ENCODE results near the gene ZNF407. TPM values are rescaled to one million over a fixed set of nuclear protein-coding genes. Genes with fewer than 3 reads are reported as not detected.

The ZNF407 gene
- total and polyA plus RNA-seq, 10 donors: 2.0 to 41.0 (median 26.3) TPM

DNA sequence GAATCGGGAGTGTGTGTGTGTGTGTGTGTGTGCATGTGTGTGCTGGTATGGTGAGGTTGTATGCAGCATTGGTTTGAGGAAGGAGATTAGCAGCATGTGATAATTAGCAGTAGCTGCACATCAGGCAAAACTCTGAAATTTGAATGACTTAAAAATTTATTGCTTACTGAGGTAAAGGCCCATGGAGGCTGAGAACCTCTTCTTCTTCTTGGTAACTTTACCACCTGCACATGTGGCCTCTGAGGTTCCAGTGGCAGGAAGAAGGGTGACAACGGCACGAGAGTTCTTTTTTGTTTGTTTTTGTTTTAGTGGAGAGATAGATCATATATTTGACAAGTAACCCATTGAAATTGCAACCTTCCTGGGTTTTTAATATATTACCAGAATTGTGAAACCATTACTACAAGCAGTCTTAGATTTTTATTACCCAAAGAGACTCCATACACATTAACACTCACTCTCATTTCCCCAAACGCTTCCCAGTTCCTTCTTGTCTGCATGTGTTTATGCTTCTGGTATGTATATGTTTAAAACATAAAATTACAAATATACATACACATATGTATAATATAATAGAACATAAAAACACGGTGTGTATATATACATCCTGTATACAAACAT lies 319.2 kb downstream of the ZNF407 start:
- DNase-seq: no peak
- no peaks in the 10 kb centered on the region for H3K9me3 ChIP-seq
- TF ChIP-seq POLR2AphosphoS5 (IDR thresholded peaks at IDR 0.05): no peak
- TF ChIP-seq POLR2A (IDR thresholded peaks at IDR 0.05): no peak
- peaks cover 0 to 6% (median 0%) of the 10 kb centered on the region in 6 donors for H3K4me1 ChIP-seq
- H3K27me3 ChIP-seq (replicated peaks in 1 of 7): no peaks in the 10 kb centered on the region
- H3K36me3 ChIP-seq: peaks cover 0 to 29% (median 9%) of the 10 kb centered on the region in 6 donors
- no peak overlapping the region for H3K27ac ChIP-seq
- intact Hi-C loops (cut with DNase I; ENCODE audit: low total_unique reads): no loop called here
- H3K4me3 ChIP-seq: no peak overlapping the region
- WGBS, 5 donors: 52 to 57% (median 54%) methylated on average over 5 of the region's 5 CpGs

DNA sequence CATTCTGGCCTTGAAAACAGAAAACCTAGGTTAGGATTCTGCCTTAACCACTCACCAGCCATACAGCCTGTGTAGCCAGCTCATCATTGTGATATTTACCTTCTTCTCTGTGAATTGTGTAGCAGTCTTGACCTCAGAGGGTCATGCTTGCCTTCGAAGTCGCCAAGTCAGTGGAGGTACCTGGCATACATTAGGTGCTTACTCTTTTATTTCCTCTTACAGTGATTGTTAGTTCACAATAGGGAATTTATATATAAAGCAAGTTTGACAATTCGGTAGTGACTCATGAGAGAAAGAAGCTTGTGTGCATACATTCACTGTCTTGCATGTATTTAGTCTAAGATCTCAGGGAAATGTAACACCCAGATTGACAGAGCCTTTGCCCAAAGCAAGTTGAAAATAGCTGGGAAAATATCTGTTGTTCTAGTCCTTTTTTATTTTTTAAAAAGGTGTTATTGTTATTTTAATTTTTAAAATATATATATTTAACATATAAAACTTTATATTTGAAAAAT lies 320.7 kb downstream of the ZNF407 start:
- H3K9me3 ChIP-seq: no peaks in the 10 kb centered on the region
- H3K4me1 ChIP-seq: peaks cover 0 to 6% (median 0%) of the 10 kb centered on the region in 6 donors
- H3K36me3 ChIP-seq: peaks cover 0 to 33% (median 11%) of the 10 kb centered on the region in 6 donors
- no peak overlapping the region for H3K27ac ChIP-seq
- intact Hi-C loops (cut with DNase I; ENCODE audit: low total_unique reads): no loop called here
- H3K4me3 ChIP-seq: no peak overlapping the region
- 92 to 98% (median 95%) methylated on average over 3 of the region's 3 CpGs for WGBS, 5 donors
- no peak for DNase-seq
- TF ChIP-seq, protein P1, sequence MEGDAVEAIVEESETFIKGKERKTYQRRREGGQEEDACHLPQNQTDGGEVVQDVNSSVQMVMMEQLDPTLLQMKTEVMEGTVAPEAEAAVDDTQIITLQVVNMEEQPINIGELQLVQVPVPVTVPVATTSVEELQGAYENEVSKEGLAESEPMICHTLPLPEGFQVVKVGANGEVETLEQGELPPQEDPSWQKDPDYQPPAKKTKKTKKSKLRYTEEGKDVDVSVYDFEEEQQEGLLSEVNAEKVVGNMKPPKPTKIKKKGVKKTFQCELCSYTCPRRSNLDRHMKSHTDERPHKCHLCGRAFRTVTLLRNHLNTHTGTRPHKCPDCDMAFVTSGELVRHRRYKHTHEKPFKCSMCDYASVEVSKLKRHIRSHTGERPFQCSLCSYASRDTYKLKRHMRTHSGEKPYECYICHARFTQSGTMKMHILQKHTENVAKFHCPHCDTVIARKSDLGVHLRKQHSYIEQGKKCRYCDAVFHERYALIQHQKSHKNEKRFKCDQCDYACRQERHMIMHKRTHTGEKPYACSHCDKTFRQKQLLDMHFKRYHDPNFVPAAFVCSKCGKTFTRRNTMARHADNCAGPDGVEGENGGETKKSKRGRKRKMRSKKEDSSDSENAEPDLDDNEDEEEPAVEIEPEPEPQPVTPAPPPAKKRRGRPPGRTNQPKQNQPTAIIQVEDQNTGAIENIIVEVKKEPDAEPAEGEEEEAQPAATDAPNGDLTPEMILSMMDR (IDR thresholded peaks at IDR 0.05 in 8 of 11, conservative IDR thresholded peaks at IDR 0.05 in 3 of 11): no peak
- TF ChIP-seq POLR2A (IDR thresholded peaks at IDR 0.05): no peak
- no peak for TF ChIP-seq POLR2AphosphoS5 (IDR thresholded peaks at IDR 0.05)
- H3K27me3 ChIP-seq (replicated peaks in 1 of 7): no peaks in the 10 kb centered on the region

DNA sequence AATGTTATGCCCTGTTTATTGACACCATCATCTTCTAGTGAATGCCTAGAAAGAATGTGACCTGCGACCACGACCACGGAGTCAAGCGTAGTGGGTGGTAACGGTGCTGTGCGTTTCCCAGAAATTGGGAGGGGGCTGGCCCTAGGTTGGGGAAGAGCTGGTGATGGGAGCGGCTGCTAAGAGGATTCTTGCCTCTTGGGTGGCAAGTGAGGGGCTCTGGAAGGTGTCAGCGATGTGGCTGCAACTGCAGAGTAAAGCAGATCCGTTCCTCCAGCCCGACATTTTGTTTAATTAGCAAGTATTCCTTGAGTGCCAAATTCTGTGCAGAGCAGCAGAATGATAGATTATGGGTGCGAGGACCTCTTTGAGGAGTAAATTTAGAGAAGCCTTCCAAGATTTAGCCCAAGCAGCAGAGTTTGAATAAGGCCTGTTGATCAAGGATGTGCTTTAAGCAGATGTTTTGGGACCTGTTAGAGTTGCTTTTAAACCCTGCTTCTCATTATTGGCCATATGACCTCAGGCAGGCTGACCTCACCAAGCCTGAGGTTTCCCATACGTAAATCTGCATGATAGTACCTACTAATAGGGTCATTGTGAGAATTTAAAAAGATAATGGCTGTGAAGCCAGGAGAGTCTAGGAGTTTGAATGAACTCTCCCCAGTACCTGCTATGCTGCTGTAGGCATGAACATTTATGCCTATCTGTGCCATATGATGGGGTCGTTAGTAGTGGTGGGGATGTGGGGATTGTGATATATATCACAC lies 323.6 kb downstream of the ZNF407 start:
- no peak for TF ChIP-seq POLR2AphosphoS5 (IDR thresholded peaks at IDR 0.05)
- TF ChIP-seq, protein P1 (IDR thresholded peaks at IDR 0.05 in 8 of 11, conservative IDR thresholded peaks at IDR 0.05 in 3 of 11): no peak
- no peak for TF ChIP-seq POLR2A (IDR thresholded peaks at IDR 0.05)
- peaks cover 0 to 6% (median 0%) of the 10 kb centered on the region in 6 donors for H3K4me1 ChIP-seq
- 94 to 96% (median 95%) methylated on average over 13 of the region's 13 CpGs for WGBS, 5 donors
- no peak overlapping the region for H3K27ac ChIP-seq
- no peak overlapping the region for H3K4me3 ChIP-seq
- H3K36me3 ChIP-seq: peaks cover 0 to 33% (median 11%) of the 10 kb centered on the region in 6 donors
- DNase-seq: no peak
- no peaks in the 10 kb centered on the region for H3K27me3 ChIP-seq (replicated peaks in 1 of 7)
- intact Hi-C loops (cut with DNase I; ENCODE audit: low total_unique reads): no loop called here
- H3K9me3 ChIP-seq: no peaks in the 10 kb centered on the region

DNA sequence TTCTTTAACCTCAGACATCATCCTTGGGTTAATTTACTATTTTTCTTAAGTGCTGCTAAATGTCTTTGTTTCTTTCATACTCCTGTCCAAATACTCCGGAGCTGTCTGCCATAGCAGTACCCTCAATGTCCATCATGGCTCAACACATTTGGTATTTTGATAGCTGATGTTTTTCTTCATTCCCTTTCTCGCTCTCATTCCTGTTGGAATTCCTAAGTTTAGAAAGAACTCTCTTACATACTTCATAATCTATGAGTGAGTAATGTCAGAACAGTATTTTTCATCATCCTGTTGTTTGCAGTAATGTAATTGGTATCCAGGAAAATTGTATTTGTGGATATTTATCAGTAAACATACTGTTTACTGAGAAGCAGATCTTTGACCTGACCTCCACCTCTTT lies 328.4 kb downstream of the ZNF407 start:
- WGBS, 5 donors: 97 to 99% (median 98%) methylated on average over 2 of the region's 2 CpGs
- Histone ChIP-seq H3K27ac (no peak overlapping the region), H3K9me3 (no peaks in the 10 kb centered on the region), H3K4me1 (no peaks in the 10 kb centered on the region), H3K4me3 (no peak overlapping the region), H3K36me3 (peaks cover 0 to 17% (median 8%) of the 10 kb centered on the region in 6 donors), H3K27me3 (replicated peaks in 1 of 7) (no peaks in the 10 kb centered on the region)
- intact Hi-C loops (cut with DNase I; ENCODE audit: low total_unique reads): no loop called here
- DNase-seq: no peak
- TF ChIP-seq POLR2AphosphoS5 (IDR thresholded peaks at IDR 0.05) (no peak), POLR2A (IDR thresholded peaks at IDR 0.05) (no peak)
- TF ChIP-seq, protein P1 (IDR thresholded peaks at IDR 0.05 in 8 of 11, conservative IDR thresholded peaks at IDR 0.05 in 3 of 11): no peak
